GM12878 (cell line): ENCODE measurements around the gene CREBRF. TPM values are rescaled to one million over a fixed set of nuclear protein-coding genes. Genes with fewer than 3 reads are reported as not detected.

ENCODE experiments used
- ATAC-seq: fragments of 200-7000 bp; cut with Tn5 transposase; 3 replicates; pipeline ENCODE4 v1.9.1; 2020; ENCODE audit warnings: mild to moderate bottlenecking, moderate library complexity
- BruUV-seq: library from RNA; stranded (reverse); fragments of 400-500 nt; replicated peaks from 2 replicates; lab custom pipeline; 2021; lab: Mats Ljungman, UMichigan
- CTCF ChIA-PET: fragments of 300-600 bp; sonication (Branson Sonifier 250); formaldehyde crosslinking; extraction: SDS; loops from one replicate; lab custom pipeline; 2021; ENCODE audit warnings: inconsistent platforms; lab: Yijun Ruan, JAX
- POLR2A ChIA-PET: fragments of 350-600 bp; formaldehyde crosslinking; extraction: SDS; loops from one replicate; lab custom pipeline; 2021; ENCODE audit warnings: inconsistent platforms; lab: Charles Lee
- RAD21 ChIA-PET: fragments of 300-600 bp; sonication (Branson Sonifier 250); formaldehyde crosslinking; loops from one replicate; lab custom pipeline; 2023; ENCODE audit warnings: antibody characterized with exemption; ENCODE audit not compliant: unreplicated experiment; lab: Charles Lee
- SMC1A ChIA-PET: fragments of 300-600 bp; sonication (Branson Sonifier 250); formaldehyde crosslinking; loops from one replicate; lab custom pipeline; 2023; ENCODE audit not compliant: unreplicated experiment, uncharacterized antibody; lab: Charles Lee
- DNase-seq: peaks from one replicate; pipeline ENCODE4 v3.0.0-alpha.2; 2011; ENCODE audit warnings: low read depth, low spot score
- FAIRE-seq: peaks from 3 replicates; lab custom pipeline; 2011; peaks lifted over from hg19 to GRCh38; lab: Jason Lieb, UNC
- H2AFZ ChIP-seq: 2 replicates; pipeline ENCODE4 v1.6.0; 2011; ENCODE audit warnings: low read depth, low read length, control low read depth; ENCODE audit not compliant: control insufficient read depth
- H3K27ac ChIP-seq: 2 replicates; pipeline ENCODE4 v1.5.1; 2011; ENCODE audit warnings: control low read depth; ENCODE audit not compliant: control insufficient read depth, insufficient read depth
- H3K27me3 ChIP-seq, 2 experiments: replicated peaks in 1 of 2; 2 replicates each; pipeline versions ENCODE4 v1.6.0 to v1.6.1; 2011; ENCODE audit warnings: low read length in 1 of 2; ENCODE audit not compliant: control insufficient read depth in 2 of 2, insufficient read depth in 2 of 2
- H3K36me3 ChIP-seq, 2 experiments: 2 replicates each; pipeline ENCODE4 v1.5.1; 2011; ENCODE audit warnings: low read length in 1 of 2; ENCODE audit not compliant: control insufficient read depth in 2 of 2, insufficient read depth in 2 of 2
- H3K4me1 ChIP-seq: 2 replicates; pipeline ENCODE4 v1.6.1; 2011; ENCODE audit warnings: mild to moderate bottlenecking, low read length, moderate library complexity, mixed read lengths; ENCODE audit not compliant: control insufficient read depth, insufficient read depth
- H3K4me2 ChIP-seq: 2 replicates; pipeline ENCODE4 v1.6.0; 2011; ENCODE audit warnings: control low read depth; ENCODE audit not compliant: control insufficient read depth, insufficient read depth
- H3K4me3 ChIP-seq: fragments of 200-600 bp; sonication (generic); 2 replicates; pipeline ENCODE4 v1.5.1; 2016
- H3K79me2 ChIP-seq: 2 replicates; pipeline ENCODE4 v1.6.0; 2011; ENCODE audit warnings: low read length; ENCODE audit not compliant: control insufficient read depth, insufficient read depth
- H3K9ac ChIP-seq: 2 replicates; pipeline ENCODE4 v1.8.0; 2011; ENCODE audit warnings: low read length, control low read depth, mixed read lengths; ENCODE audit not compliant: control insufficient read depth, insufficient read depth
- H3K9me3 ChIP-seq: replicated peaks from 3 replicates; pipeline ENCODE4 v1.5.1; 2011; ENCODE audit warnings: mild to moderate bottlenecking, low read length; ENCODE audit not compliant: control insufficient read depth, insufficient read depth
- H4K20me1 ChIP-seq: 2 replicates; pipeline ENCODE4 v1.6.0; 2011; ENCODE audit not compliant: control insufficient read depth, insufficient read depth
- CBFB ChIP-seq: IDR thresholded peaks from 2 replicates; pipeline ENCODE4 v1.6.1; 2016; ENCODE audit warnings: antibody characterized with exemption, low read depth
- CHD4 ChIP-seq: fragments of 200-600 bp; sonication (generic); IDR thresholded peaks from 2 replicates; pipeline ENCODE4 v1.6.1; 2016; ENCODE audit warnings: mild to moderate bottlenecking
- POLR2AphosphoS5 ChIP-seq: IDR thresholded peaks from 2 replicates; pipeline ENCODE4 v1.6.1; 2011; ENCODE audit warnings: mild to moderate bottlenecking, low read length, inconsistent platforms
- RB1 ChIP-seq: fragments of 450-650 bp; formaldehyde crosslinking; IDR thresholded peaks from 2 replicates; pipeline ENCODE4 v1.6.1; 2017; ENCODE audit warnings: mild to moderate bottlenecking, borderline replicate concordance
- REST ChIP-seq: IDR thresholded peaks from 2 replicates; pipeline ENCODE4 v1.6.1; 2012; ENCODE audit warnings: mild to moderate bottlenecking, low read depth, low read length
- WGBS: methylation state at CpG from one replicate; pipeline ENCODE4 v1.1.6; 2016; ENCODE audit warnings: low lambda C conversion rate; ENCODE audit not compliant: insufficient replicate concordance, insufficient coverage; ENCODE audit errors: missing lambda C conversion rate; 5-methylcytosine and 5-hydroxymethylcytosine counted together
- in situ Hi-C: fragments of 300-500 bp; cut with MboI; formaldehyde crosslinking; loops from 9 replicates; pipeline ENCODE4 v1.14.3; 2018; ENCODE audit warnings: mixed read lengths
- intact Hi-C: fragments of 100-400 bp; cut with micrococcal nuclease; formaldehyde crosslinking; loops from one replicate; pipeline ENCODE4 v1.14.2; 2022; ENCODE audit not compliant: unreplicated experiment
- polyA plus RNA-seq, 11 experiments: library from polyadenylated mRNA; depleted of rRNA in 4 of 11; unstranded in 6 of 11; stranded (reverse) in 5 of 11; fragments of >200 nt; fragmentation: Nextera tagmentation in 4 of 11; fragmentation: Illumina TruSeq in 1 of 11; extraction: Ambion mirVana in 4 of 11; extraction: Trizol in 1 of 11; gene quantifications; 1 replicate in 1 of 11; 2 replicates in 10 of 11; pipeline versions ENCODE4 v1.2.1 to v1.2.3, GENCODE V29; 2011 to 2016; ENCODE audit warnings: inconsistent platforms in 2 of 11, missing spikeins in 2 of 11, low read depth in 1 of 11
- total RNA-seq, 4 experiments: library from RNA; depleted of rRNA in 3 of 4; stranded (reverse); fragments of >200 nt in 3 of 4; fragmentation: Illumina TruSeq in 1 of 4; extraction: Trizol in 1 of 4; gene quantifications; 2 replicates each; pipeline versions ENCODE4 v1.2.1 to v1.2.3, GENCODE V29; 2013 to 2021

CREBRF gene
- total and polyA plus RNA-seq, 10 of the 15 experiments (the other 5 are each of a cell fraction or from before 2014, with no cell fraction given): 1.2 to 12.7 (median 3.9) TPM

- no peak overlapping the region for H2AFZ ChIP-seq
- in situ Hi-C loops (no loop called here), intact Hi-C loops (no loop called here)
- no peak overlapping the region for H3K27ac ChIP-seq
- no TSS peak for BruUV-seq
- H3K9me3 ChIP-seq: no peaks in the 10 kb centered on the region
- ATAC-seq (no peak), DNase-seq (no peak), FAIRE-seq (no peak)
- 85% methylated on average over 7 of the region's 7 CpGs for WGBS
- TF ChIP-seq RB1 (no peak), REST (no peak), POLR2AphosphoS5 (no peak), CHD4 (no peak), CBFB (no peak)
- H3K4me3 ChIP-seq: no peak overlapping the region
- ChIA-PET SMC1A (interaction anchor here (0.7 to 1.6 kb wide), 4 partner anchors 12 to 86 kb away, joined by 3 to 11 read pairs (median 3); no protein-coding TSS in a partner anchor), CTCF (interaction anchor here (1.0 kb wide), 1 partner anchor 83 kb away, joined by 5 read pairs; the partner anchor contains the start of gene RPL26L1), POLR2A (interaction anchor here (0.7 to 0.9 kb wide), 2 partner anchors 11 to 314 kb away, joined by 3 read pairs; no protein-coding TSS in a partner anchor), RAD21 (no interaction called here)
- H3K4me1 ChIP-seq: peaks cover 3% of the 10 kb centered on the region
- no peaks in the 10 kb centered on the region for H4K20me1 ChIP-seq
- H3K79me2 ChIP-seq: peaks cover under 1% of the 10 kb centered on the region; the same call in 1 of the 2 replicates
- H3K4me2 ChIP-seq: no peak overlapping the region
- H3K27me3 ChIP-seq: no peaks in the 10 kb centered on the region
- H3K9ac ChIP-seq: no peak overlapping the region
- no peaks in the 10 kb centered on the region for H3K36me3 ChIP-seq
Observed at GRCh38 chr5:173041881-173042762, 14.0 kb upstream of the CREBRF start.
